CD4-positive, alpha-beta T cell treated with Interleukin-15 for 1 hour (primary cell): Measurements from ENCODE around the gene FOXRED2.
"Not testable (repeated sequence)": the region's sequence is repeated elsewhere in the genome, so short reads cannot be mapped to it uniquely, and the experiment has no call there.

Experiments
- DNase-seq: peaks from one replicate; pipeline ENCODE4 v3.0.0-alpha.2; 2020

The FOXRED2 gene

DNA sequence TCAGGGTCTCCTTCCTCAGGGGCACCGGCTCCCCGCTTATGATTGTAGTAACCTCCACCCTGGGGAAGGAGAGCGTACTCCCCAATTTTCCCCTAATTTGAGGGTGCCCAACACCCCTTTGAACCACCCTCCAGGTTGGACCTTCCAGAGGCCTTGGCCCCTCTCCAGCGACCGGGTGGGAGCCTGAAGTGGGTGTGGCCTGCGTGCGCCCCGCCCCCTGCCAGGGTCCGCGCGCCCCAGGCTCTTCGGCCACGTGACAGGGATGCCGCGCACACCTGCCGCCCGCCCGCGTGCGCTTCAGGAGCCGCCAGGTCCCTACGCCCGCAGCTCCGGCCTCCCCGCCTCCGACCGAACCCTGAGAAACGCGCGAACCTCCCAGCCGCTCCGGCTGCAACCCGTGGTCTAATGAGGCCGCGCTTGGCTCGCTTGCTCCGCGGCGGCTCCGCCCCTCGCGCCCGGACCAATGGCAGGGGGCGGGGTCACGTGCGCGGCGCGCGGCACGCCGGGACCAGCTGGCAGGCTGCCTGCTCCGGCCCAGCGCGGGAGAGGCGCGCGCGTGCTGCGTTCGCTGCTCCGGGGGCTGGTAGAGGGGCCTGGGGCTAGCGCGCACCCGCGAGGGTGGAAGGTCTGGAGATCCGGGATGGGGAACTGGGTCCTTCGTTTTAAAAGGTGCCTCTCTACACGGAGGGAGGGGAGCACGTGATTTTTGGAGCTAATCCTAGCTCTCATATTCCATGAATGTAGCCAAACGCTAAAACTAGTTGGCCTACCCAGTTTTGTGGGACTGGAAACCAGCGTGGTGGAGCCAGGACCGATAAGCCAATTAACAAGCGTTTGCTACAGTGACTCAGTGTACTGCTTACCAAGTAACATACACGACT, at the start of gene FOXRED2:
Gene FOXRED2, minus strand, starts transcription at position 404 of the 881 bp plus-strand sequence. CDS start 618 bp downstream, outside the sequence.
- peak; percentile 88 for DNase-seq

DNA sequence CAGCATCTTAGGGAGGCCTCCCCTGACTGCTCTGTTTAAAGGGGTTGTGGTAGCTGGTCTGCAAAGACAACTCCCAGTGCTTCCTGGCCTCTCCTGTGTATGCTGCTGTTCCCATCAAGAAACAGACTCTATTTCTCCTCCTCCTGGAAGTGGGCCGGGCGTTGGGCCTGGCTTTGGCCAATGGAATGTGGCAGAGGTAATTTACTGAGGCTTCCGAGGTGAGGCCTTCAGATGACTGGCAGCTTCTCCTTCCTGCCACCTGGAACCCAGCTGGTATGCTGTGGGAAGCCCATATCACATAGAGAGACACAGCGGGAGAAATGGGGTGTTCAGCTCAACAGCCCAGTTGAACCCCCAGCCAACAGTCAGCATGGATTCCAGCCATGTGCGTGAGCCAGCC, 47.3 kb upstream of the FOXRED2 start:
- no peak for DNase-seq

DNA sequence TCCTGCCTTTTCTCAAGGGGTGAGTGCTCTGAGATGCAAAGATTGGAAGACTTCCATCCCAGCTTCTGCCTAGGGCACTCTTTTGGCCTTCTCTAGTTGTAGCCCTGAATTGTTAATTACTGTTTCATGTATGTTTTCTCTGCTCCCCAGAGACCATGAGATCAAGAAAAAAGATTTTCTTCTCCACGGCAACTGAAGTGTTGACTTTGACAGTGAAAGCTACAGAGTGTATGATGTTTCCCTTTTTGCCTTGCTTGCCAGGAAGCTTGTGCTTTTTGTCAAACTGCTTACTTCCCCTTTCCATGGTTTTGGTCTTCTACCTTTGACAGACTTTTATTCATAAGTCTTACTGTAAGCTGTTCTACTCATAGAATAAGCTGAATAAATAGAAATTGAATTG, 45.4 kb upstream of the FOXRED2 start:
- DNase-seq = peak; percentile 31

DNA sequence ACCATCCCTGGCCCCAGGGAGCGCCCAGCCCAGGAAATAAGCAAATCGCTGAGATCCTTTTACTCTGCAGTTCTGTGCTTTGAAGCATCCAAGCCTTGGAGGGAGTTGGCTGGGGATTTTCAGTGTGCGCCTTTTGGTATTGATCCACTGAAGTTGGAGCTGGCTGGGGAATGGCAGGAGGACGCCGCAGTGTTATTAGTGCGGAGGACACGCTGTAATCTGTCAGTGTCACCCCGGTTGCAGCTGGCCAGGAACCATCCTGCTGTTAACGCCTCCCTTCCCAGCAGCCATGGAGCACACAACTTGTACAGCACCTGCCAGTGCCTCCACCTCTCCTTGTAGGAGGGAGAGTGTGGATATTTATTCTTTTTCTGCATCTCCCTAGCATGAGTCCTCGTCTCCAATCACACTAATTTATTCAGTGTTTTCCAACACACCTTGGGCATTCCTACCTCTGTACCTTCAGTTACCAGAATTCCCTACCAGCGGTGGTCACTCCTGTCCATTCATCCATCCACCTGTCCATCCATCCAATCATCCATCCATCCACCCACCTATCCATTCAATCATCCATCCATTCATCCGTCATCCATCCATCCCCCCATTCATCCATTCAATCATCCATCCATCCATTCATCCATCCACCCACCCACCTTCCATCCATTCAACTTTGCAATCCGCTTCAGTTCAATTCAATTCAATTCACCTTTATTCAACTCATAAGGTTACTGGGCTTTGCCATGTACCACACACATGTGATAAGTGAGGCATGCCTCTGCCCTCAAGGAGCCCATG, 44.1 kb upstream of the FOXRED2 start:
- DNase-seq = no peak

DNA sequence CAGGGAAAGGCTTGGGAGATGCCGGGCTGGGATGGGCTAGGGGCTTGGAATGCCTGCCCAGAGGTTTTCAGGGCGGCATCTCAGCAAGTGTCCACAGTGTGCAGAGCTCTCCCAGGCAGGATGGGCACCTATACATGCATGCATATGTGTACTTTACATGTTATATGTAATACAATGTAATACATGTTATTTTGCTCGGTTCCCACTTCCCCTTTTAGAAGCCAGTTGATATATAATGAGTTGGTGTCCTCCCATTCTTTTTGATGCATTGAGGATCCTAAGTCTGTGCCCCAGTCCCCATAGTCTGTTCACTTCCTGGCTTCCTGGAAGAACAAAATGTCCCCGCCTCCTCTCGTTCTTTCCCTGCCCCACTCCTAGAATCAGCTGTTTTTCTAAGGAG, 42.2 kb upstream of the FOXRED2 start:
- DNase-seq = no peak

DNA sequence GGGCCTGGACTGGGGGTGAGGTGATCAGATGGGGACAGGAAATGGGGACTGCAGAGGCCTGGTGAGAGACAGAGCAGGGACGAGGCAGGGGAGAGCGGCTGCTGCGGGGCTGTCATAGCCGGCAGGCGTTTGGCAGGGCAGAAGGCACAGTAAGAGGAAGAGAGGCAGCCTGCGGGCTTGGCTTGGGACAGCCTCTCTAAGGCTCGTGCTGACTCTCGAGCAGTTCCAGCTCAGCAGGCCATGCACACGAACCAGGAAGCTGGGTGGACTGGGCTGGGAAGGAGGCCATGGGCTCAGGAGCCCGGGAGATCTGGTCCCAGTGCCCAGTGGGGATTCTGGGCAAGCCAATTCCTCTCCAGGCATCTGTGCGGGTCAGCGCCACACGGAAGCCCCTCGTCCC, 41.8 kb upstream of the FOXRED2 start:
- DNase-seq = no peak

DNA sequence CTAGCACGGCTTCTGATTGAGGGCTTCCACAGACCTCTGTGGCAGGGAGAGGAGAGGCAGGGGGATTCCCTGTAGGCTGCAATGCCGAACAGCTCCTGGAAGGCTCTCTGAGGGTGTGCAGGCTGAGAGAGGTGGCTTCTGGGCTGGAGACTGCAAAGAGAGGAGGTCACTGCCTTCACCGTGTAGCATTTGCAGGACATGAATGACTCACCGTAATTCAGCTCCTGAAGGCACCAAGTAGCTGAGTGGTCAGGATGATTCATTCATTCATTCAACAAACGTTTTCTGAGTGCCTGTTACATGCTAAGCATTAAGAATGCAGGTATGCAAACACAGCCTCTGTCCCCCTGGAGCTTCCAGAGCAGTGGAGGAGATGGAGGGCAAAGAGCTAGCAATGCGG, 40.1 kb upstream of the FOXRED2 start:
- no peak for DNase-seq

DNA sequence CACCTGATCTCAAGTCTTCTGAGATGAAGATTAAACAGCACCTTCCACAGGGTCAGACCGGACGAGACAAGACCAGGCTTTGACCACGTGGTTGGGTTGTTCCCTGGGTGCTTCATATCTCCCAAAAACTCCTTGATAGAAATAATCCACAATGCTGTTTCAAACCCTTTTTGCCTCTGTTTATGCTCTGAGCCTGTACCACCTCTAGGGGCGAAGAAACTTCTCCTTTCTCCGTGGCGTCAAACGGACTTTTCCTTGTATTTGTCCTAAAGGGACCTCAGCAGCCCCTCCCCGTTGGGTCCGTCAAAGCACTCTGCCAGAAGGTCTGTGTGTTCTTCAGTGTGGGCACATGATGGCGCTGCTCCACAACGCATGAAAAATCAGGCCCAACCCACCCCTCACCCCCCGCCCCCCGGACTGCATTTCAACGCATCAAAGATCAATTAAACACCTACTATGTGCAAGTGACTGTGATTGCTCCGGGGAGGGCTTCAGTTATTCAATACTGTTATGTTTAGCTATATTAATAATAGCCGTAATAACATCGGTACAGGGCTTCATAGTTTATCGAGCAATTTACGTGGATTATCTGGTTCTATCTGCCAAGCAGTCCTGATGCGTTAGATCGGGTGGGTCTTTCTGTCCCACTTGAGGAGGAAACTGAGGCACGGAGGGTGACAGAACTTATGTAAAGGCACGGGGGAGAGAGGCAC, 39.4 kb upstream of the FOXRED2 start:
- peak; percentile 37 for DNase-seq

DNA sequence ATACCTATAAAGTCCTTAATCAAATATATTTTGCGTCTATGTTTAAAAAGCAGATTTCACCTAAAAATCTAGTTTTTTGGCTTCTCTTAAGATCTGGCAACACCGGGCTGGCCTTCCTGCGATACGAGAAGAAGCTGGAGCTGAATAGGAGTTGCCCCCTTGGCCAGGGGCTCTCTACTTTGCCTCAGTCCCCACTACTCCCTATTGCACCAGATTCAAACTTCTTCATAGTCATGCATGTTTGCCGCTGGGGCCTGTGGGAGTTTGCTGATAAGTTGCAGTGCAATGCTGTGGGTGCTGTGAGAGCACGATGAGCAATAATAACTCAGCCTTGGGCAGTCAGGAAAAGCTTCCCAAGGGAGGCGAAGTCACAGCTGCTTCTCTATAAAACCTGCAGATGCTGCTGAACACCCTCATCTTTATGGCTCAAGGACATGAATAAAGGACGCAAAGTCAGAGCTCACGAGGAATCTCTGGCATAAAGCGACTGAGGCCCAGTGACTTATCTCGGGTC, 37.3 kb upstream of the FOXRED2 start:
- no peak for DNase-seq

DNA sequence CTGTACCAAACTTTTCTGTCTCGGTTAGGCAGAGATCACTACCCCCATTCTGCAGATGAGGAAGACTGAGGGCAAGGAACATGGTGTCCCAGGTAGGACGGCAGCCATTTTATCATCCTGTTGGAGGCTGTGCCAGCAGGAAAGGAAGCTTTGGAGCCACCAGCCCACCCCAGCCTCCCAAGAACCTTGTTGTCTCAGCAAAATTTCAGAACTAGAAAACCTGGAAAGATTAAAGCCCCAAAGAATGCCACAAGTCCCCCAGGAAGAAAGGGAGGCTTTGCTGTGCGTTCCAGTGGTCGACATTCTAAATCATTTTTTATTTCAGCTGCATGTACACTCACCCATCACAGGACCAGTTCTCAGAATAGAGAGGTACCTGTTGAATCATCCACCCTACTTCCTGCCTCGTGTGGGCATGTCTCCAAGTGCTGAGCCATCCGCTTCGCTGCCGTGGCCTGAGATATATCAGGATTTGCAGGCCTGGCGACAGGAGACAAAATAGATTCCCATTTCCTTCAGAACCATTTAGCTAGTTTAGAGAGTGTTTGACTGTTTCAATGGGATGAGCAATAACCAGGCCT, 35.1 kb upstream of the FOXRED2 start:
- no peak for DNase-seq

DNA sequence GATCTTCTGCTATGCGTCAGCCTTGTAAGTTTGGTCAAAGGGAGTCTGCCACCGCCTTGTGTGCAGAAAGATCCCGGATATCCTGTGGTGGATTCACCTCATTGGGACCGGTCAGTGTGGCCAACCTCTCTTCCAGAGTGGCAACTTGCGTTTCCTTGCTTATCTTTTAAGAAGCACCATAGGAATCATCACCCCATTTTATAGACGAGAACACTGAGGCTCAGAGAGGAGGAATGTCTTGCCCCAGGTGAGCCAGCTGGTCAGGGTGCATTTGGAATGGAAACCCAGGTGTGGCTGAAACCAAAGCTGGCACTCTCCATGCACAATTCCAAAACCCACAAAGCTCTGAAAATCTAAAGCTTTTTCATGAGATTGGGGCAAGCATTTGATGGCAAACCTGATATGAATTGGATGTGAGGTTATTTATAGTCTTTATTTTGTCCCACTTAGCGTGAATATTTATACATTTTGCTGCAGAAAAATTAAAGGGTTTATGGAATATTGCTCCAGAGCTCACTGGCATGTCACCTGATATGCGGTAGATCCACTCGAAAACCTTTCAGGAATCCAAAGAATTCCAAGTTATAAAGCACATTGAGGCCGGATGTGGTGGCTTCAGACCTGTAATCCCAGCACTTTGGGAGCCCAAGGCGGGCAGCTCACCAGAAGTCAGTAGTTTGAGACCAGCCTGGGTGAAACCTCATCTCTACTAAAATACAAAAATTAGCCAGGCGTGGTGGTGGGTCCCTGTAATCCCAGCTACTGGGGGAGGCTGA, 34.2 kb upstream of the FOXRED2 start:
- DNase-seq = no peak

DNA sequence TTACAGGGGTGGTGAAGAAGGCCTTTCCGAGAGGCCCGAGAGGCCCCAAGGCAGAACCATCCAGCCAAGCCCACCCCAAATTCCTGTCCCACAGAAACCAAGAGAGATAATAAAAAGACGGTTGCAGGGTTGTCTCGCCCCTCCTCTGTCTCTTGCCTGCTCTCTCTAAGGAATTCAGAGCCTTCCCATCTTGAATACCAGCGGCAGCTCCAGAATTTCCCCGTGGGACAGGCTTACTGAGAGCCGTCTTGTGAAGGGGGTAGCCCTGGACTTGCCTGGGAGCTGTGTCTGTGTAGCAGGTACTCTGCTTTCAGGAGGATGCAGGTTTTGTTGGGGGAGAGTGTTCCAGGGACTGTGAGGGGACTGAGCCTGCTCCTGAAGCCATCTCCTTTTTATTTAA, 31.7 kb upstream of the FOXRED2 start:
- DNase-seq = no peak

DNA sequence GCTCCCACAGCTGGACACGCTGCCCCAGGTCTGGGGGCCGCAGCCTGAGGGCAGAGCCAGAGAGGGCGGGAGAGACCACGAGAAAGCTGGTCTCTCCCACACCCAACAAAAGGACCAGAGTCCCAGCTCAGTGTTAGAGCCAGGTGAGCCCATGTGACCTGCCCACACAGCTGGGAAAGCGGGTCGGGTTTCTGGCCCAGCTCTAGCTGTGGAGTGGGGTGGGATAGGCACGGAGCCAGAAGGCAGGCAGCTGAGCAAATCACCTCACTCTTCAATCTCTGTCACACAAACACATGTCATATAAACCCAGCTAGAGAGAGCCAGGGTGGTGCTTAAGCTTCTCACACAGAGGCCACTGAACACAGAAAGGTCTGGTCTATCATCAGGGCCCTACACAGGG, 29.9 kb upstream of the FOXRED2 start:
- no peak for DNase-seq

DNA sequence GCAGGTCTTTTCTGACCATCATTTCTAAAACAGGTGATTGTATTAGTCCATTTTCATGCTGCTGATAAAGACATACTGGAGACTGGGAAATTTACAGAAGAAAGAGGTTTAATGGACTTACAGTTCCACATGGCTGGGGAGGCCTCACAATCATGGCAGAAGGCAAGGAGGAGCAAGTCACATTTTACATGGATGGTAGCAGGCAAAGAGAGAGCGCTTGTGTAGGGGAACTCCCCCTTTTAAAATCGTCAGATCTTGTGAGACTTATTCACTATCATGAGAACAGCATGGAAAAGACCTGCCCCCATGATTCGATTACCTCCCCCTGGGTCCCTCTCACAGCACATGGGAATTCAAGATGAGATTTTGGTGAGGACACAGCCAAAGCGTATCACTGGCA, 26.5 kb upstream of the FOXRED2 start:
- DNase-seq = not testable (repeated sequence)

DNA sequence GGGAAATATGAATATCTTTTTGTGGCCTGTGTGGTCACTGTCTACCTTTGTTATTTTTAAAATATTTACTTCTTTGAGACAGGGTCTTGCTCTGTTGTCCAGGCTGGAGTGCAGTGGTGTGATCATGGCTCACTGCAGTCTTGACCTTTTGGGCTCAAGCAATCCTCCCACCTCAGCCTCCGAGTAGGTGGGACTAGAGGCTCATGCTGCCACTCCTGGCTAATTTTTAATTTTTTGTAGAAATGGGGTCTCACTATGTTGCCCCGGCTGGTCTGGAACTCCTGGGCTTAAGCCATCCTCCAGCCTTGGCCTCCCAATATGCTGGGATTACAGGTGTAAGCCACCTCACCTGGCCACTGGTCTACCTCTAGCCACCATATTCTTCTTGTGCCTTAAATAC, 25.6 kb upstream of the FOXRED2 start:
- no peak for DNase-seq

DNA sequence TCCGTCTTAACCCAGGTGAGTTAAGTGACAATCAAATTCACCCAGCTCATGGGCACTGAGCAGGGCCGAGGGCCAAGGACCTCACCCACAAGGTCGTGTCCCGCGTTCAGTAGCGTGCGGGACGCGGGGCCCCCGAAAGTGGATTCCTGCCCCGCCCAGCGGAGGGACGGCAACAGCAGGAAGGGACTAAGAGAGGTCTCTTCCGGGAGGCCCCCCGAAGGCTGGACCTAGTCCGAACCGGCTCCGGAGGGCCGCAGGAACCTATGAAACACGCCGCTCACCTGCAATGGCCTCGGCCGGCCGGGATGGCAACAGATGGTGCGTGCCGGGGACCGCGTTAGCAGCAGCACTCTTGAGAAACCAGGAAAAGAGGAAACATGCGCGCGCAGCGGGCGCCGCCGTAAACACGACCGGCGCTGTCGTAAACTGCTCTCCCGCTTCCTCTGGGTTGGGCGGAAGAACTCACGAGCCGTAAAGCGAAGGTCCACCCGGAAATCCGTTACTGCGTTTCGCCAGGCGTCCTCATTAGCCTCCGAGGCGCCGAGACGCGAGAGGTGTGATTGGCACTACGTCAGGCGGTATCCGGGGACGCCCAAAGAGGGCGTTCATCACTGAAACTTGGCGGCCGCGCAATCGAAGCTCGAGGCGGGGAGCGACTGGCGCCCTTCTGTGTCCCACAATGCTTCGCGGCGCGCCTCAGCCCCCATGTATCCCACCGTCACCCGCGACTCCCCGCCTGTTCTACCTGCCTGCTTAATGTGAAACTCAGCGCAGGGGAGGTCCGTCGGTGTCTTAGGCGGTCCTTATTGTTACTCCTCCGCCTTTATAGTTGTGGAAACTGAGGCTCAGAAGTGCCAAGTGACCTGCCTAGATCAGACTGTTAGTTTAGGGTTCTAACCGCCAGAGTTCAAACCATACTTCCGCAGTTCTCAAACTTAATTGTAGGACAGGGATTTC, 22.2 kb upstream of the FOXRED2 start, which contains the start of gene EIF3D:
Gene EIF3D, minus strand, starts transcription at position 372 of the 957 bp plus-strand sequence. CDS start 3,045 bp downstream, outside the sequence.
- DNase-seq = peak; percentile 100

DNA sequence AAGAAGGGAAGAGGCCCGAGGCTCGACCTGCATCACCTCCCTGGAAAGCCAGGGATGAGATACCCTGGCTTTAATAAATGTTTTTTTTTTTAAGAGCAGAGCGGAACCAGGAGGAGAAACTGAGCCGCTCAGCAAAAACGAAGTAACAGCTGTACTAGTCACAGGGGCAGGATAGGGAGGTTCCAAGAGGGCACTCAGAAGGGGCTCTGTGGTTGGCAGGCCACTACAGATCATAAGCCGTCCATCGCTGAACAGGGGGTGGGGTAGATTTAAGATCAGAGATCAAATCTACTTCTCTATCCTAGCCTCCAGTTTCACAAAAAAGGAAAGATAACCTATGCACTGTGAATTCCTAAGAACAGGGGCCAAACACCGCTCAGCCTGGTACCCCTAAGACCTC, 21.5 kb upstream of the FOXRED2 start:
- DNase-seq = no peak

DNA sequence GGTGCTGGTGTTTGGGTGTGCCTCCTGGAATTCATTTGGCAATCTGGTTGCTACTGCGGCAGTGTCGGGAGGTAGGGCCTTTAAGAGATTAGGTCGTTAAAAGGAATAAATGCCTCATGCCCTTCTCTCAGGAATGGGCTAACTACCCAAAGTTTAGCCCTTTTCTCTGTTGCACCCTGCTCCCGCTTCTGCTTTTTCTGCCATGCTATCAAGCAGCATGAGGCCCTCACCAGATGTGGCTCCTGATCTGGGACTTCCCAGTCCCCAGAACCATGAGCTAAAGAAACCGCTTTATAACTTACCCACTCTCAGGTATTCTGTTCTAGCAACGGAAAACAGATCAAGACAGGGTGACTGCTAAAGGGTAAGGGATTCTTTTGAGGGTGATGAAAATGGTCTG, 15.8 kb upstream of the FOXRED2 start:
- DNase-seq = no peak

DNA sequence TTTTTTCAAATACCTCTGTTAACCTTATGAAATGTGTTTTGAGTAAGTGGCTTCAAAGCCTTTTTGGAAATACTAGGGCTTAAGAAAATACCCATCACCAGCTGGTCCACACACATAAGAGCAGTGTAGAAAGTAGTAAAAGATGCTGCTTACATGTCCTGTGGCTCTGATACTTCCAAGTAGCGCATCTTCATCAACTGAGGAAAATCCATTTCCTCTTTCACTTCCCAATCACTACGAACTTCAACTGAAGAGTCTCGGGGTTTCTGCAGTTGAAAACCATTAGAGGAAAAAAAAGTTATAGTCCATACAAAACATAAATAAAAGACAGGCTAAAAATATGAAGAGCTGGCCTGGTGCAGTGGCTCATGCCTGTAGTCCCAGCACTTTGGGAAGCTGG, 13.6 kb upstream of the FOXRED2 start:
- DNase-seq = no peak

DNA sequence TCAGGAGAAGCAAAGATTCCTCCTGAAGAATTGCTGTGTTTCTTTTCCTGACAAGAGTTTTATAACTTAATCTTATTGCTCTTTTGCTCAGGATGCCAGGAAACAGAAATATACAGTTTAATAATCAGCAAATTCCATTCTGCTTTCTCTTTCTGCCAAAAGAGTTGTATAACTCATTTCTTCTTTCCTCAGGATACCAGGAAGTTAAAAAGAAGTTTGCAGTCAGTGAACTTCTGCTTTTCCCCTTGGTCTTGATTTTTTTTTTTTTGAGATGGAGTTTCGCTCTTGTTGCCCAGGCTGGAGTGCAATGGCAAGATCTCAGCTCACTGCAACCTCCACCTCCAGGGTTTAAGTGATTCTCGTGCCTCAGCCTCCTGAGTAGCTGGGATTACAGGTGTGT, 13.1 kb upstream of the FOXRED2 start:
- DNase-seq = not testable (repeated sequence)

DNA sequence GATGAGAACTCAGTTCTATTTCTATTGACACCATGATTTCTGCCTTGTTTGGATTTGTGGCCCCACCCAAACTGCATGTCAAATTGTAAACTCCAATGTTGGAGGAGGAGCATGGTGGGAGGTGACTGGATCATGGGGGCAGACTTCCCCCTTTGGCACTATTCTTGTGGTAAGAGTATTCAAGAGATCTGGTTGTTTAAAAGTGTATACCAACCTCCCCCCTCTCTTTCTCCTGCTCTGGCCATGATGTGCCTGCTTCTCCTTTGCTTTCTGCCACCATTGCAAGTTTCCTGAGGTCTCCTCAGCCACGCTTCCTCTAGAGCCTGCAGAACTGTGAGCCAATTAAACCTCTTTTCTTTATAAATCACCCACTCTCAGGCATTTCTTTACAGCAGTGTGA, 7.9 kb upstream of the FOXRED2 start:
- no peak for DNase-seq
